Activated naive CD8-positive, alpha-beta T cell treated with anti-CD3 and anti-CD28 coated beads, Interleukin-2, amount 50 U/mL, for 24 hours (primary cell): ENCODE measurements around the gene PIGH.
"Not testable (repeated sequence)": the region's sequence is repeated elsewhere in the genome, so short reads cannot be mapped to it uniquely, and the experiment has no call there.

Source experiments
- ATAC-seq: fragments of 150-1000 bp; cut with Tn5 transposase; one replicate; pipeline ENCODE4 v1.10.0; 2021
- DNase-seq: peaks from one replicate; pipeline ENCODE4 v3.0.0; 2021
- H3K27ac Mint-ChIP-seq: one replicate; pipeline ENCODE4 v1.8.0; 2021; ENCODE audit warnings: mild to moderate bottlenecking, mixed read lengths
- H3K27me3 Mint-ChIP-seq: one replicate; pipeline ENCODE4 v1.8.0; 2021; ENCODE audit warnings: mixed read lengths
- H3K36me3 Mint-ChIP-seq: one replicate; pipeline ENCODE4 v1.8.0; 2021; ENCODE audit warnings: low read depth, mixed read lengths
- H3K4me1 Mint-ChIP-seq: one replicate; pipeline ENCODE4 v1.8.0; 2021; ENCODE audit warnings: mixed read lengths
- H3K4me3 Mint-ChIP-seq: one replicate; pipeline ENCODE4 v1.8.0; 2021; ENCODE audit warnings: mild to moderate bottlenecking, moderate library complexity, mixed read lengths
- H3K9me3 Mint-ChIP-seq: one replicate; pipeline ENCODE4 v1.8.0; 2021; ENCODE audit warnings: mixed read lengths

PIGH gene

DNA sequence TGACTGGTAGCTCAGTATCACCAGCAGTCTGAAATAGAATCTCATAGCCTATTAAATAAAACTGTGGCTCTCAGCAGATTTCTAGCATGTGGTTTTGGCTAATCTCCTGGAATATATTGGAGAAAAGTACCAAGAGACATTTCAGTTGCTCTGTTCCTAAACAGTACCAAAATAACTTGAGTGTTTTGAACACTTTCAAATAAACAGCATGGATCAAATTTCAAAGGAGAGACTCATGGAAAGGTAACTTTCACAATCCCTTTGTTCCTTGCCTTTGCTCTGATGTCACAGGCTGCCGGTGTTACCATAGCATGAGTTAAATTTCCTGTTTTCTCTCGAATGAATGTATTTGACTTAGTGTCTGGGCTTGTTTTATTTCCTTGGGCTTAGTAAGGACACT lies 23.0 kb upstream of the PIGH start:
- Mint-ChIP-seq H3K9me3 (no peaks in the 10 kb centered on the region), H3K27me3 (peaks cover 12% of the 10 kb centered on the region), H3K27ac (peak overlapping the region; percentile 70), H3K36me3 (no peaks in the 10 kb centered on the region), H3K4me1 (peaks cover 30% of the 10 kb centered on the region), H3K4me3 (peak overlapping the region; percentile 15)
- DNase-seq (no peak), ATAC-seq (no peak)

DNA sequence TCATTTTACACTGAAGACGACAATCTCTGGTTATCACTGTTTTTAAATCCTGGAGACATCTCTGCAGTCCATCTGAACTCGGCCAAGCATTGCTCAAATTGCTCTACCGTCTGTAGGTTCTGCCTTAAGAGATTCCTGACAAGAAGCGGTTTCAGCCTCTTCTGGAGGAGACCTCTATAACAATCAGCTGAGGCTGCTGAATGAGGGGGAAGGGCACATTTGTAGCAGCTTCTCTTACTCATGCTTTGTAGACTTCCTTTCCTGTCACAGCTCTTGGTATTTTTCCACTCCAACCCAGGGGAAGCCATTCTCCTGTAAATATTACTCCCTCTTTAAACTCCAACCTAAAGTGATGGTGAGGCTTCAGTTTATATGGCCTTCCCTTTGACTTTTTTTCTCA lies 22.6 kb upstream of the PIGH start:
- peaks cover 30% of the 10 kb centered on the region for H3K4me1 Mint-ChIP-seq
- H3K9me3 Mint-ChIP-seq: no peaks in the 10 kb centered on the region
- H3K27ac Mint-ChIP-seq: peak overlapping the region; percentile 70
- no peak overlapping the region for H3K4me3 Mint-ChIP-seq
- peak; percentile 33 for ATAC-seq
- H3K36me3 Mint-ChIP-seq: no peaks in the 10 kb centered on the region
- DNase-seq: no peak
- H3K27me3 Mint-ChIP-seq: peaks cover 12% of the 10 kb centered on the region

DNA sequence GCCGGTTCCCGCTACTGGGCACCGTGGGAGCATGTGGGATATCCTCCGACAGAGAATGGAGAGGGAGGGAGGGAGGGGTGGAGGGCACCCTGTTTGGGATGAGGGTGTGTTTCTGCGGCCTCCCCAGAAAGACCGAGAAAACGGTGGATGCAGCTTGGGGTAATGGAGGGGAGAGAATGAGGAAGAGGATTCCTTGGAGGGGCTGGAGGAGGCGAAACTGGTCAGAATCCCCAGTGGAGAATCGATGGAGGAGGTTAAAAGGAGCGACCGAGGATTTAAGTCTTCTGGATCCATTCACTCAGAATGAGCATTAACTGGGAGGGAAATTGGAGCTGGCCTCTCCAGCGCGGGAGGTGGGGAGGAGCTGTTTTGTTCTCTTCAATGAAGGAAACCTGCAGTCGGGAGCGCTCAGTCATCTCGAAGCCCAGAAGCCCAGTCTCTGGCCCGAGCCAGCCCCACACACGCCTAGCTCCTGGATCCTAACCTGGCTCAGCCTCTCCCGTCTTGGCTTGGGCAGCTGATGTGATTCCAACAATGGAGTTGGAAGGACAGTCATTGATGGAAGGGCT lies 20.2 kb upstream of the PIGH start:
- ATAC-seq: no peak
- DNase-seq: no peak
- H3K27ac Mint-ChIP-seq: no peak overlapping the region

DNA sequence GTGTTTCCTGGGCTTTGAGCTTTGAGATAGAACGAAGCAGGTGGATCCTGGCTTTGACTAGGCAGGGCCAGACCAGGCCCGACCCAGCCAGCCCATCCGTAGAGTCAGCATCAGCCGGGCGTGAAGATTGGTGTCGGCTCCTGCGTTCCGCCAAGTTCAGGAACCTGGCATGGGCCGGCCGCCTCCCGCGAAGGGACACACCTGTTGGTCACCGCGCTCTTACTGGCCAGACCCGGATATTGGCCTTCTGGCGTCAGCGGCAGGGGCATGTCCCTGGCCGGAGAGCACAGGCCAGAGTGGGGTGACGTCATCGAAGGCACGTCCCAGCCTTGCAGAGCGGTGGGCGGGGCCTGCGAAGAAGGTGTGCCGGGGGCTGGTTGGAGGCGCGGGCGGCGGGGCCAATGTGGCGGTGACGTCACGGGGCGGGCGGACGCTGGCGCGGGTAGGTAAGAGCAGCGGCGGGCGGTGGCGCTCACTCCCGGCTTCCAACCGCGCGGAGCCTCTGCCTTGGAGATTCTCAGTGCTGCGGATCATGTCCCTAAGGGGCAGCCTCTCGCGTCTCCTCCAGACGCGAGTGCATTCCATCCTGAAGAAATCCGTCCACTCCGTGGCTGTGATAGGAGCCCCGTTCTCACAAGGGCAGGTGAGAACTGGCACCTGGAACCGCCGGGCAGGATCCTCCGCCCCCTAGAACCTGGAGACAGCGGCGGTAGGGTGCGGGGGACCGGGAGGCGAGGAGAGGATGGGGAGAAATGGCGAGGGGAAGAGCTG lies 19.6 kb upstream of the PIGH start, which contains the start of gene ARG2:
Gene ARG2 (plus strand): TSS at position 475 of the 771 bp plus-strand sequence. CDS start 58 bp downstream, at position 533.
- peak; percentile 93 for ATAC-seq
- no peaks in the 10 kb centered on the region for H3K36me3 Mint-ChIP-seq

More for the DNA sequence above, 20.2 kb upstream of the PIGH start:
- Mint-ChIP-seq H3K36me3 (no peaks in the 10 kb centered on the region), H3K27me3 (peaks cover 12% of the 10 kb centered on the region), H3K4me1 (peaks cover 30% of the 10 kb centered on the region), H3K9me3 (no peaks in the 10 kb centered on the region), H3K4me3 (peak overlapping the region; percentile 80)

DNA sequence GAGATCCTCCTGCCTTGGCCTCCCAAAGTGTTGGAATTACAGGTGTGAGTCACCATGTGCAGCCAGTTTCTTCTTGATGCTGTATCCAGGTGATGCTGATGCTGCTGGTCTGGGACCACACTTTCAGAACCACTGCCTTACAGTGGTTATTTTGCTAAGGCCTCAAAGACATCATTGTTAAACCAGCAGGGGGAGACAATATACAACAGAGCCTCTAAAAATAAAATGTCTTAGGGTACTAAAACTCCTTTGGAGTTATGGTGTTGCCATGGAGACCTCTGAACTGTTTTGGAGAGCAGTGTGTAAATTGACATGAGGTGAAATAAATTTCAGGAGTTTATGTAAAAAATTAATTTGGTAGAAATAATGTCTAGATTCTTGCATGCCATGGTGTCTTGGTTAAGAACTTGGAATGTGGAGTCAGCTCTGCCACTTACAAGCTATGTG lies 18.6 kb upstream of the PIGH start:
- H3K27ac Mint-ChIP-seq: peak overlapping the region; percentile 77
- ATAC-seq (peak; percentile 50), DNase-seq (peak; percentile 12)
- H3K4me1 Mint-ChIP-seq: peaks cover 30% of the 10 kb centered on the region
- peaks cover 12% of the 10 kb centered on the region for H3K27me3 Mint-ChIP-seq
- no peaks in the 10 kb centered on the region for H3K36me3 Mint-ChIP-seq
- H3K4me3 Mint-ChIP-seq: peak overlapping the region; percentile 80
- H3K9me3 Mint-ChIP-seq: no peaks in the 10 kb centered on the region

More for the DNA sequence above, 19.6 kb upstream of the PIGH start, which contains the start of gene ARG2:
- H3K9me3 Mint-ChIP-seq: no peaks in the 10 kb centered on the region
- DNase-seq: peak; percentile 98
- peaks cover 30% of the 10 kb centered on the region for H3K4me1 Mint-ChIP-seq
- H3K4me3 Mint-ChIP-seq: peak within 1 kb of the TSS; percentile 80
- peaks cover 12% of the 10 kb centered on the region for H3K27me3 Mint-ChIP-seq
- H3K27ac Mint-ChIP-seq: peak within 1 kb of the TSS; percentile 77

DNA sequence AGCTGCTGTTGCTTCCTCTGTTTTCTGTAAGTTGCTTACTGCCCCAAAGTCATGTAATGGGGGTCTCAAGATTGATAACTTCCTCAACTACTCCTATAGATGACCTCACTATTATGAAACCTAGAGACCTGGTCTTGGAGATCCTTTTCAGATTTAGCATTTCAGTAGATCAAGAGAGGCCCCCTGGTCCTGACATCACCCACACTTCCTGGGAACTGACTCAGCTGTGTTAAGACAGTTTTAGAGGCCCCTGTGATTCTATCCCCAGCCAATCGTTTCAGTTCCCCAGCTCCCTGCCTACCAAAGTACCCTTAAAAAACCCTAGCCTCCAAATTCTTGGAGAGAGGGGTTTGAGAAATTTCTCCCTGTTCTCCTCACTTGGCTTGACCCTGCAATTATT lies 10.4 kb upstream of the PIGH start:
- no peaks in the 10 kb centered on the region for H3K9me3 Mint-ChIP-seq
- DNase-seq: no peak
- H3K36me3 Mint-ChIP-seq: no peaks in the 10 kb centered on the region
- ATAC-seq: peak; percentile 78
- H3K27me3 Mint-ChIP-seq: no peaks in the 10 kb centered on the region
- no peak overlapping the region for H3K27ac Mint-ChIP-seq
- H3K4me1 Mint-ChIP-seq: peaks cover 9% of the 10 kb centered on the region
- no peak overlapping the region for H3K4me3 Mint-ChIP-seq

DNA sequence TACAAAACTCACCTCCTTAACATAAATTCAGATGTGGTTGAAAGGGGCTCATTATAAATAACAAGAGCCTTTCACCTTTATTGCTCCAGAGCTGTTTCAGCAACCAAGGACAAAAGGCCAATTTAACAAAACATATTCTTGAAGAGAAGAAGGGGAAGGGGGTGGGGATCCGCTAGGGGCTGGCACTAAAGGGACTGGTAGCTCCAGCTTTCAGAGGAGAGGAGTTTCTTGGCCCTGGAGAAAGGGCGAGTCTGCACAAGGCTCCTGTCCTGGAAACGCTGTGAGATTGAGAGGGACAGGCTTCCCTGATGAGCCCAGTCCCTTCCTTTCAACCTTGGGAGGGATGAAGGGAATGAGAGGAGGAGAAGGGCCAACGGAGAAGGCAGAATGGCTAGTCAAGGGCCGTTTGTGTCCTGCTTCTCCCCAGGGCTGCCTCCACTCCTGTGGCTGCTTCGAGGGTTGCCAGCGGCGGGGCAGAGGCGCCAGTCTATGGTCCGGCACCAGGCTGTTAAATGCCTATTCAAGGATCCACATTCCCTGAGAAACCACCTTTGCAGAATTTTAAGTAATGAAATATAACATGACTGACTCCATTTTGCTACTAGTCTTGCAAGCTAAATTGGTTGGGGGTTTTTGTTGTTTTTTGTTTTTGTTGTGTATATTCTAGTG lies 9.7 kb upstream of the PIGH start:
- Mint-ChIP-seq H3K4me1 (peaks cover 9% of the 10 kb centered on the region), H3K27me3 (no peaks in the 10 kb centered on the region), H3K9me3 (no peaks in the 10 kb centered on the region), H3K27ac (no peak overlapping the region), H3K4me3 (no peak overlapping the region), H3K36me3 (no peaks in the 10 kb centered on the region)
- no peak for ATAC-seq
- DNase-seq: no peak

DNA sequence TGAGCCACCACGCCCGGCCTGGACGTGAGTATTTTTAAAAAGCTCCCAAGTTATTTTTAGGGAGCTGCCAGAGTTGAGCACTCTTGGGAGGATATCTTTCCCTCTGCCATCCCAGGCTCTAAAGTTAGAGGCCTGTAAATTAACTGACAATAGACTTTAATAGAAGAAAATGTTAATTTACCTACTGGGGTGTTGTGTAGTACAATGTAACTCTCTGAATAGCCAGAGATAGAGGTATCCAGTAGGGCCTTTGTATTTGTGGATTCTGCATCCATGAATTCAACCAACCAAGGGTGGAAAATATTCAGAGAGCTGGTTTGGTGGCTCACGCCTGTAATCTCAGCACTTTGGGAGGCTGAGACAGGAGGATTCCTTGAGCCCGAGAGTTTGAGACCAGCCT lies 7.6 kb upstream of the PIGH start:
- DNase-seq: no peak
- ATAC-seq: no peak
- no peak overlapping the region for H3K27ac Mint-ChIP-seq
- H3K27me3 Mint-ChIP-seq: no peaks in the 10 kb centered on the region
- H3K4me3 Mint-ChIP-seq: no peak overlapping the region
- no peaks in the 10 kb centered on the region for H3K36me3 Mint-ChIP-seq
- no peaks in the 10 kb centered on the region for H3K9me3 Mint-ChIP-seq
- peaks cover 9% of the 10 kb centered on the region for H3K4me1 Mint-ChIP-seq

DNA sequence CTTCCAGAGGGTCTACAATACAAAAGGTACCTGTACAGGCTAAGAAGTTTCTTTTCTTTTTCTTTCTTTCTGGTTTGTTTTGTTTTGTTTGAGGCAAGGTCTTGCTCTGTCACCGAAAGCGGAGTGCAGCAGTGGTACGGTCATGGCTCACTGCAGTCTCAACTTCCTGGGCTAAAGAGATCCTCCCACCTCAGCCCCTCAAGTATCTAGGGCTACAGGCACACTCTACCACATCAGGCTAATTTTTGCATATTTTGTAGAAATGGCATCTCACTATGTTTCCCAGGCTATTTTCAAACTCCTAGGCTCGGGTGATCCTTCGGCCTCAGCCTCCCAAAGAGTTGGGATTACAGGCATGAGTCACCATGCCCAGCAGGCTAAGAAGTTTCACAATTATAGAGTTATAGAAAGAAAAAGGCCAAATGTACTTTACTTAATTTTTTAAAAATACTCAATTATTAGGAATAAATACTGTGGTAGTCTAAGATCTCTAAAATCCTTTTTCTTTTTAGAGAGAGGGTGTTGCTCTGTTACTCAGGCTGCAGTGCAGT lies 3.0 kb upstream of the PIGH start:
- no peak for ATAC-seq
- H3K27me3 Mint-ChIP-seq: no peaks in the 10 kb centered on the region
- no peak overlapping the region for H3K4me3 Mint-ChIP-seq
- peaks cover 6% of the 10 kb centered on the region for H3K9me3 Mint-ChIP-seq
- H3K27ac Mint-ChIP-seq: no peak overlapping the region
- H3K36me3 Mint-ChIP-seq: peaks cover 3% of the 10 kb centered on the region
- no peak for DNase-seq
- peaks cover 28% of the 10 kb centered on the region for H3K4me1 Mint-ChIP-seq

DNA sequence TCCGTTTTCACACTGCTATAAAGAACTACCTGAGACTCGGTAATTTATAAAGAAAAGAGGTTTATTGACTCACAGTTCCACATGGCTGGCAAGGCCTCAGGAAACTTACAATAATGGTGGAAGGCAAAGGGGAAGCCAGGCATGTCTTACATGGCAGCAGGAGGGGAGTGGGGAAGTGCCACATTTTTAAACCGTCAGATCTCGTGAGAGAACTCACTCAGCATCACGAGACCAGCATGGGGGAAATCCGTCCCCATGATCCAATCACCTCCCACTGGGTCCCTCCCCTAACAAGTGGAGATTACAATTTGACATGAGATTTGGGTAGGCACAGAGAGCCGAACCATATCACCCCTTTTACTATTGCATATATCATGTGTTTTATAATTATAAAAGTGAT lies 2.0 kb upstream of the PIGH start:
- H3K9me3 Mint-ChIP-seq: peaks cover 6% of the 10 kb centered on the region
- H3K4me3 Mint-ChIP-seq: no peak overlapping the region
- ATAC-seq: no peak
- H3K36me3 Mint-ChIP-seq: peaks cover 3% of the 10 kb centered on the region
- no peak for DNase-seq
- no peak overlapping the region for H3K27ac Mint-ChIP-seq
- H3K27me3 Mint-ChIP-seq: no peaks in the 10 kb centered on the region
- peaks cover 37% of the 10 kb centered on the region for H3K4me1 Mint-ChIP-seq

DNA sequence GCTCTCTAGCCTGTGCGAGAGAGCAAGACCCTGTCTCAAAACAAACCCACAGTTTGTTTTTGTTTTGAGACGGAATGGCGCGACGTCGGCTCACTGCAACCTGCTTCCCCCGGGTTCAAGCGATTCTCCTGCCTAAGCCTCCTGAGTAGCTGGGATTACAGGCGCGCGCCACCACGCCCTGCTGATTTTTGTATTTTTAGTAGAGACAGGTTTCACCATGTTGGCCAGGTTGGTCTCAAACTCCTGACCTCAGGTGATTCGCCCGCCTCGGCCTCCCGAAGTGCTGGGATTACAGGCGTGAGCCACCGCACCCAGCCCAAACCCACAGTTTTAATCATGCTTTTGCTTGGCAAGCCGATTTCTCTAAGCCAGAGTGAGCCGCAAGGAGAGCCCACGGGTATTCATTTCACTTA lies 500 bp upstream of the PIGH start:
- not testable (repeated sequence) for DNase-seq, H3K36me3 Mint-ChIP-seq, H3K27me3 Mint-ChIP-seq, ATAC-seq, H3K9me3 Mint-ChIP-seq
- H3K4me1 Mint-ChIP-seq: peaks cover 39% of the 10 kb centered on the region
- peak overlapping the region; percentile 95 for H3K27ac Mint-ChIP-seq
- H3K4me3 Mint-ChIP-seq: peak overlapping the region; percentile 99

DNA sequence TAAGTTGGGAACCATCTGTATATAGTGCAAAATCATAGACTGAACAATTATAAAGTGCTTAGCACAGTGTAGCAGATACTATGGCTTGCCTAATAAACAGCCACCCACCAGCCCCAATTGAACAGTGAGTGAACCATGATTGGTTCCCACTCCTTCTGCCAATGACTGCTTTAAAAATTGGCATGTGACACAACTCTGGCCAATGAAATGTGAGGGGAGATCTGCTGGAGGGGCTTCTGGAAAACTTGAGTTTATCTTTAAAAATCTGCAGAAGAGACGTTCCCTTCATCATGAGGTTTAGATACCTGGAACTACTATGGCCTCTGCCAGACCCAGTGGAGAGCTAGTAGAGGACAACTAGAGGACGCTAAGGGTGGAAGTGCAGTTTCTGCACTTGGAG lies 4.7 kb downstream of the PIGH start:
- Mint-ChIP-seq H3K27me3 (no peaks in the 10 kb centered on the region), H3K27ac (no peak overlapping the region), H3K36me3 (peaks cover 17% of the 10 kb centered on the region), H3K4me3 (no peak overlapping the region), H3K9me3 (no peaks in the 10 kb centered on the region), H3K4me1 (peaks cover 30% of the 10 kb centered on the region)
- DNase-seq (no peak), ATAC-seq (no peak)

DNA sequence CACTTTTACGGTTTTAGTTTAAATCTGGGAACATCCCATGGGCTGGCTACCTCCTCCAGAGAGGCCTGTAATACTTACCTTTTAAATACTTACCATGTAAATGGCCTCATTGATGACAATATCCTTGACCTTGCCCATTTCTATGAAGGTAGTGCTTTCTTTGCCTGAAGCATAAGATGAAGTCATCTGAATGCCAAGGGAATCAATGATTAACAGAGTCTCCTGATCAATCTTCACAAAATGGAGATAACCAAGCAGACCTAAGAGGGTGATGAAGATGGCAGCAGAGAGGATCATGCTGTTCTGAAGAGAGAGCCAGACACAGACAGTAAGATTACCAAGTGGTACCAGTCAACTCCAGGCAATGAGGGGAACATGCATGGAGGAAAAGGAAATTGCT lies 6.4 kb downstream of the PIGH start:
- peaks cover 17% of the 10 kb centered on the region for H3K36me3 Mint-ChIP-seq
- not testable (repeated sequence) for H3K9me3 Mint-ChIP-seq, H3K4me3 Mint-ChIP-seq, H3K27me3 Mint-ChIP-seq, ATAC-seq, H3K27ac Mint-ChIP-seq, DNase-seq
- peaks cover 16% of the 10 kb centered on the region for H3K4me1 Mint-ChIP-seq

DNA sequence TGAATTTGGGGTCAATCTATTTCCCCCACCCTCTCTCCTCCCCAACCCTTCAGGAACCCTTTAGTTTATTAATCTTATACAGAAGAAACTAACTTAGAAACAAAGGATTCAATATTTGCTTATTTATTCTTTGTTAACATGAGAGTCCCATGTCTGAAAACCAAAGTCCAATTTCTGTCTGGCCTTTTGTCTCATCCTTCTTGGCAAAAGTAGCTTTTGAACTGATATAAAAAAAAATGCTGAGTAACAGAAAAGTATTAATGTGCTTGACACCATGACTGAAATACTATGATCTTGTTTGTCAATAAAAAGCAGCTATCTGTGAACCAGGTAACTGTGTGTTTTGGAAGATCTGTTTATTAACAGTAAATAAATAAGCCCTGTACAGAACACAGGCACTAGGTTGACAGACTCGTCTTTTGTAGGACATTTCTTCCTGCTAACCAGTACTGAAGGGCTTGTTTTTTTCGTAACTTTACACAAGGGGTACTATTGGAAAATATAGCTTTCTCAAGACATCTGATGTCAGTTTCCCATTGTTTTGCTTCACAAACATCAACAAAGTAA lies 10.8 kb downstream of the PIGH start:
- no peaks in the 10 kb centered on the region for H3K4me1 Mint-ChIP-seq
- no peak for DNase-seq
- no peak overlapping the region for H3K4me3 Mint-ChIP-seq
- peaks cover 14% of the 10 kb centered on the region for H3K36me3 Mint-ChIP-seq
- no peak overlapping the region for H3K27ac Mint-ChIP-seq
- no peaks in the 10 kb centered on the region for H3K27me3 Mint-ChIP-seq
- no peak for ATAC-seq
- no peaks in the 10 kb centered on the region for H3K9me3 Mint-ChIP-seq
